H1 (cell line): ENCODE results near the gene ONECUT2. TPM values are rescaled to one million over a fixed set of nuclear protein-coding genes. Genes with fewer than 3 reads are reported as not detected.

Experiments
- BACH1 ChIP-seq: IDR thresholded peaks from 2 replicates; pipeline ENCODE4 v1.6.1; 2012; ENCODE audit warnings: low read length, improper control_type of control experiment
- CTBP2 ChIP-seq: IDR thresholded peaks from 2 replicates; pipeline ENCODE4 v1.7.0; 2011; ENCODE audit warnings: borderline replicate concordance, mild to moderate bottlenecking, moderate library complexity, mixed read lengths, low read length; ENCODE audit not compliant: insufficient read depth, insufficient read length
- FOSL1 ChIP-seq: IDR thresholded peaks from 2 replicates; pipeline ENCODE4 v1.6.1; 2011; ENCODE audit warnings: mild to moderate bottlenecking, low read depth, low read length, moderate library complexity; ENCODE audit not compliant: insufficient read depth
- NANOG ChIP-seq: IDR thresholded peaks from 2 replicates; pipeline ENCODE4 v1.6.1; 2011; ENCODE audit warnings: low read length, low read depth, mild to moderate bottlenecking, inconsistent platforms; ENCODE audit not compliant: insufficient read depth, poor library complexity, severe bottlenecking
- POU5F1 ChIP-seq: IDR thresholded peaks from 2 replicates; pipeline ENCODE4 v1.6.1; 2011; ENCODE audit warnings: low read depth, mild to moderate bottlenecking, low read length, moderate library complexity
- RAD21 ChIP-seq, 2 experiments: IDR thresholded peaks in 1 of 2; conservative IDR thresholded peaks in 1 of 2; 2 replicates each; pipeline ENCODE4 v1.6.1; 2011; ENCODE audit warnings: low read depth in 2 of 2, low read length in 2 of 2, improper control_type of control experiment in 1 of 2, inconsistent platforms in 1 of 2, mild to moderate bottlenecking in 1 of 2, moderate library complexity in 1 of 2
- TAF7 ChIP-seq: optimal IDR thresholded peaks from 2 replicates; pipeline ENCODE3; 2011; ENCODE audit warnings: low read depth, mild to moderate bottlenecking, inconsistent platforms, low read length, moderate library complexity, borderline replicate concordance
- TBP ChIP-seq: IDR thresholded peaks from 2 replicates; pipeline ENCODE4 v1.6.1; 2011; ENCODE audit warnings: low read depth, low read length, improper control_type of control experiment
- polyA plus RNA-seq, 7 experiments: library from polyadenylated mRNA; depleted of rRNA in 3 of 7; stranded (reverse) in 5 of 7; unstranded in 2 of 7; fragments of >200 nt in 5 of 7; fragments of 200-250 nt in 2 of 7; gene quantifications; 1 replicate in 5 of 7; 2 replicates in 1 of 7; 4 replicates in 1 of 7; pipeline versions ENCODE4 v1.2.1 to v1.2.3, GENCODE V29; 2011 to 2013; ENCODE audit warnings: missing spikeins in 2 of 7, mixed read lengths in 2 of 7
- total RNA-seq: library from RNA; stranded (reverse); fragmentation: NEBNext Ultra II Directional; extraction: Animal tissue kit (Norgen Biotek cat#: 25700); gene quantifications from 2 replicates; pipeline ENCODE4 v1.2.1, GENCODE V29; 2021
- TF ChIP-seq, protein P1 (sequence below): fragments of 300-600 bp; sonication (generic); IDR thresholded peaks from 2 replicates; pipeline ENCODE4 v1.7.1; 2012; ENCODE audit warnings: low read length, moderate library complexity, mild to moderate bottlenecking, inconsistent platforms; ENCODE audit not compliant: insufficient replicate concordance

Gene ONECUT2
- total and polyA plus RNA-seq, 2 of the 8 experiments (the other 6 are each of a cell fraction or from before 2014, with no cell fraction given) = 0.38 to 1.9 TPM

DNA sequence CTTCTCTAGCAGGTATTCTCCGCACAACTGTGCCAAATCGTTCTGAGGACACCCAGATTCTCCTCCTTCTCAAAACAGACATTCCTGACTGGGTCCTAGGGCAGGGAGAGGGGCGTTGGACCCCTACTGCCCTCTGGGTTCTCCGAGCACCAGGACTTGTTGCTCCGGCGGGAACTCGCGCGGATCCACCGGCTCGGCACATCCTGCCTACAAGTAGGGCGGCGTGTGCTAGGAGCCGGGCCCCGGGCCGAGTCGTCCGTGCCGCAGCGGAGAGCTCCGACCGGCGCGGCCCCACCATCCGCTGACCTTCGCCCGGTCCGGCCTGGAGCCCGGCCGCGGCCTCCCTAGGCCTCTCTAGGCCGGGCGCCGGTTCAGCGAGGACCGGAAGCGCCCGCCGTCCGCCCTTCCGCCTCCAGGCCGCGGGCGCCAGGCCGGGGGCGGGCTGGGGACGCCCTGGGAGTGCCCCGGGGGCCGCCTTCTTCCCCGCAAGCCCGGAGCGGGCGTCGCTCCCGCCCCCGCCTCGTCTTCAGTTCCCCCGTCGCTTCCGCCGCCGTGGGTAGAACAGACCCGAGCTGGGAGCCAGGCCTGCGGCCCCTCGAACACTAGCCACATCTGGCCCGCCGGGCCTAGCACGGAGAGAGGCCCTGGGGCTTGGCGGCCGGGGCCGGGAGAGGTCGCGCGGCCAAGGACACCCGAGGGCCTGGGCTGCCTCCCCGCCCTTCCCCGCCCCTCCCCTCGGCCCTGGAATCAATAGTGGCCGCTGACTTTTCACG is 7.6 kb upstream of the ONECUT2 start (continued):
- TF ChIP-seq BACH1 (0 out of 2 replicates have a peak, but pooled peaks have one; percentile 24), TBP (0 out of 2 replicates have a peak, but pooled peaks have one; percentile 21), POU5F1 (no peak), NANOG (no peak), CTBP2 (no peak), FOSL1 (no peak), TAF7 (no peak), RAD21 (IDR thresholded peaks at IDR 0.05 in 1 of 2, conservative IDR thresholded peaks at IDR 0.05 in 1 of 2; ENCODE audit: low read depth in 2 of 2, low read length in 2 of 2) (peak in 1 of 2 experiments; percentile 0; a peak in 1 of 4 replicates)
- TF ChIP-seq, protein P1, sequence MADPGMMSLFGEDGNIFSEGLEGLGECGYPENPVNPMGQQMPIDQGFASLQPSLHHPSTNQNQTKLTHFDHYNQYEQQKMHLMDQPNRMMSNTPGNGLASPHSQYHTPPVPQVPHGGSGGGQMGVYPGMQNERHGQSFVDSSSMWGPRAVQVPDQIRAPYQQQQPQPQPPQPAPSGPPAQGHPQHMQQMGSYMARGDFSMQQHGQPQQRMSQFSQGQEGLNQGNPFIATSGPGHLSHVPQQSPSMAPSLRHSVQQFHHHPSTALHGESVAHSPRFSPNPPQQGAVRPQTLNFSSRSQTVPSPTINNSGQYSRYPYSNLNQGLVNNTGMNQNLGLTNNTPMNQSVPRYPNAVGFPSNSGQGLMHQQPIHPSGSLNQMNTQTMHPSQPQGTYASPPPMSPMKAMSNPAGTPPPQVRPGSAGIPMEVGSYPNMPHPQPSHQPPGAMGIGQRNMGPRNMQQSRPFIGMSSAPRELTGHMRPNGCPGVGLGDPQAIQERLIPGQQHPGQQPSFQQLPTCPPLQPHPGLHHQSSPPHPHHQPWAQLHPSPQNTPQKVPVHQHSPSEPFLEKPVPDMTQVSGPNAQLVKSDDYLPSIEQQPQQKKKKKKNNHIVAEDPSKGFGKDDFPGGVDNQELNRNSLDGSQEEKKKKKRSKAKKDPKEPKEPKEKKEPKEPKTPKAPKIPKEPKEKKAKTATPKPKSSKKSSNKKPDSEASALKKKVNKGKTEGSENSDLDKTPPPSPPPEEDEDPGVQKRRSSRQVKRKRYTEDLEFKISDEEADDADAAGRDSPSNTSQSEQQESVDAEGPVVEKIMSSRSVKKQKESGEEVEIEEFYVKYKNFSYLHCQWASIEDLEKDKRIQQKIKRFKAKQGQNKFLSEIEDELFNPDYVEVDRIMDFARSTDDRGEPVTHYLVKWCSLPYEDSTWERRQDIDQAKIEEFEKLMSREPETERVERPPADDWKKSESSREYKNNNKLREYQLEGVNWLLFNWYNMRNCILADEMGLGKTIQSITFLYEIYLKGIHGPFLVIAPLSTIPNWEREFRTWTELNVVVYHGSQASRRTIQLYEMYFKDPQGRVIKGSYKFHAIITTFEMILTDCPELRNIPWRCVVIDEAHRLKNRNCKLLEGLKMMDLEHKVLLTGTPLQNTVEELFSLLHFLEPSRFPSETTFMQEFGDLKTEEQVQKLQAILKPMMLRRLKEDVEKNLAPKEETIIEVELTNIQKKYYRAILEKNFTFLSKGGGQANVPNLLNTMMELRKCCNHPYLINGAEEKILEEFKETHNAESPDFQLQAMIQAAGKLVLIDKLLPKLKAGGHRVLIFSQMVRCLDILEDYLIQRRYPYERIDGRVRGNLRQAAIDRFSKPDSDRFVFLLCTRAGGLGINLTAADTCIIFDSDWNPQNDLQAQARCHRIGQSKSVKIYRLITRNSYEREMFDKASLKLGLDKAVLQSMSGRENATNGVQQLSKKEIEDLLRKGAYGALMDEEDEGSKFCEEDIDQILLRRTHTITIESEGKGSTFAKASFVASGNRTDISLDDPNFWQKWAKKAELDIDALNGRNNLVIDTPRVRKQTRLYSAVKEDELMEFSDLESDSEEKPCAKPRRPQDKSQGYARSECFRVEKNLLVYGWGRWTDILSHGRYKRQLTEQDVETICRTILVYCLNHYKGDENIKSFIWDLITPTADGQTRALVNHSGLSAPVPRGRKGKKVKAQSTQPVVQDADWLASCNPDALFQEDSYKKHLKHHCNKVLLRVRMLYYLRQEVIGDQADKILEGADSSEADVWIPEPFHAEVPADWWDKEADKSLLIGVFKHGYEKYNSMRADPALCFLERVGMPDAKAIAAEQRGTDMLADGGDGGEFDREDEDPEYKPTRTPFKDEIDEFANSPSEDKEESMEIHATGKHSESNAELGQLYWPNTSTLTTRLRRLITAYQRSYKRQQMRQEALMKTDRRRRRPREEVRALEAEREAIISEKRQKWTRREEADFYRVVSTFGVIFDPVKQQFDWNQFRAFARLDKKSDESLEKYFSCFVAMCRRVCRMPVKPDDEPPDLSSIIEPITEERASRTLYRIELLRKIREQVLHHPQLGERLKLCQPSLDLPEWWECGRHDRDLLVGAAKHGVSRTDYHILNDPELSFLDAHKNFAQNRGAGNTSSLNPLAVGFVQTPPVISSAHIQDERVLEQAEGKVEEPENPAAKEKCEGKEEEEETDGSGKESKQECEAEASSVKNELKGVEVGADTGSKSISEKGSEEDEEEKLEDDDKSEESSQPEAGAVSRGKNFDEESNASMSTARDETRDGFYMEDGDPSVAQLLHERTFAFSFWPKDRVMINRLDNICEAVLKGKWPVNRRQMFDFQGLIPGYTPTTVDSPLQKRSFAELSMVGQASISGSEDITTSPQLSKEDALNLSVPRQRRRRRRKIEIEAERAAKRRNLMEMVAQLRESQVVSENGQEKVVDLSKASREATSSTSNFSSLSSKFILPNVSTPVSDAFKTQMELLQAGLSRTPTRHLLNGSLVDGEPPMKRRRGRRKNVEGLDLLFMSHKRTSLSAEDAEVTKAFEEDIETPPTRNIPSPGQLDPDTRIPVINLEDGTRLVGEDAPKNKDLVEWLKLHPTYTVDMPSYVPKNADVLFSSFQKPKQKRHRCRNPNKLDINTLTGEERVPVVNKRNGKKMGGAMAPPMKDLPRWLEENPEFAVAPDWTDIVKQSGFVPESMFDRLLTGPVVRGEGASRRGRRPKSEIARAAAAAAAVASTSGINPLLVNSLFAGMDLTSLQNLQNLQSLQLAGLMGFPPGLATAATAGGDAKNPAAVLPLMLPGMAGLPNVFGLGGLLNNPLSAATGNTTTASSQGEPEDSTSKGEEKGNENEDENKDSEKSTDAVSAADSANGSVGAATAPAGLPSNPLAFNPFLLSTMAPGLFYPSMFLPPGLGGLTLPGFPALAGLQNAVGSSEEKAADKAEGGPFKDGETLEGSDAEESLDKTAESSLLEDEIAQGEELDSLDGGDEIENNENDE = no peak
